A673 (cell line): ENCODE measurements around the gene CHKA. TPM values are rescaled to one million over a fixed set of nuclear protein-coding genes. Genes with fewer than 3 reads are reported as not detected.

ENCODE experiments used
- BruUV-seq: library from RNA; stranded (reverse); fragments of 400-500 nt; replicated peaks from 2 replicates; lab custom pipeline; 2021; lab: Mats Ljungman, UMichigan
- CTCF ChIA-PET: fragments of 300-600 bp; sonication (Branson Sonifier 250); formaldehyde crosslinking; loops from one replicate; lab custom pipeline; 2022; ENCODE audit warnings: antibody characterized with exemption; lab: Charles Lee
- POLR2A ChIA-PET: fragments of 300-600 bp; sonication (Branson Sonifier 250); formaldehyde crosslinking; loops from one replicate; lab custom pipeline; 2022; ENCODE audit warnings: antibody characterized with exemption; ENCODE audit not compliant: low non-redundant PET; lab: Charles Lee
- DNase-seq: peaks from one replicate; pipeline ENCODE4 v3.0.0-alpha.2; 2015; ENCODE audit warnings: low spot score
- H3K27ac ChIP-seq: fragments of 200-600 bp; sonication (generic); 2 replicates; pipeline ENCODE4 v1.5.1; 2016; ENCODE audit warnings: mixed run types, low read depth, mild to moderate bottlenecking, mixed read lengths, antibody characterized with exemption, low read length; ENCODE audit not compliant: poor library complexity, severe bottlenecking
- H3K27me3 ChIP-seq: fragments of 200-600 bp; sonication (generic); replicated peaks from 2 replicates; pipeline ENCODE4 v1.6.1; 2017; ENCODE audit warnings: mixed run types, low read depth, mild to moderate bottlenecking, mixed read lengths, antibody characterized with exemption, low read length; ENCODE audit not compliant: insufficient read depth, poor library complexity
- H3K36me3 ChIP-seq: fragments of 200-600 bp; sonication (generic); 2 replicates; pipeline ENCODE4 v1.6.1; 2016; ENCODE audit warnings: mixed run types, mild to moderate bottlenecking, mixed read lengths, antibody characterized with exemption, low read length; ENCODE audit not compliant: insufficient read depth, poor library complexity, severe bottlenecking
- H3K4me1 ChIP-seq: fragments of 200-600 bp; sonication (generic); 2 replicates; pipeline ENCODE4 v1.6.1; 2017; ENCODE audit warnings: mixed run types, mild to moderate bottlenecking, mixed read lengths, antibody characterized with exemption, low read length; ENCODE audit not compliant: insufficient read depth, poor library complexity, severe bottlenecking
- H3K4me3 ChIP-seq: fragments of 200-600 bp; sonication (generic); 2 replicates; pipeline ENCODE4 v1.5.1; 2016; ENCODE audit warnings: low read depth, mixed run types, mild to moderate bottlenecking, mixed read lengths, low read length; ENCODE audit not compliant: poor library complexity, severe bottlenecking
- H3K9me3 ChIP-seq: fragments of 200-600 bp; sonication (generic); 2 replicates; pipeline ENCODE4 v1.6.1; 2016; ENCODE audit warnings: mixed run types, low read depth, mild to moderate bottlenecking, mixed read lengths, antibody characterized with exemption, low read length; ENCODE audit not compliant: poor library complexity, severe bottlenecking
- EZH2 ChIP-seq: fragments of 200-600 bp; sonication (generic); IDR thresholded peaks from 2 replicates; pipeline ENCODE4 v1.6.1; 2017; ENCODE audit warnings: borderline replicate concordance, low read depth, mild to moderate bottlenecking, mixed read lengths, antibody characterized with exemption, low read length; ENCODE audit not compliant: poor library complexity, severe bottlenecking
- intact Hi-C: fragments of 100-400 bp; cut with micrococcal nuclease; formaldehyde crosslinking; loops from one replicate; pipeline ENCODE4 v1.10.0; 2022; ENCODE audit not compliant: unreplicated experiment
- total RNA-seq: library from RNA; stranded (reverse); gene quantifications from 2 replicates; pipeline ENCODE4 v1.2.3, GENCODE V29; 2021
- TF ChIP-seq, protein P1 (sequence below): fragments of 300-800, 200-600 bp; sonication (generic); conservative IDR thresholded peaks from 2 replicates; pipeline ENCODE4 v1.5.1; 2017; ENCODE audit warnings: low read depth, mild to moderate bottlenecking, antibody characterized with exemption, low read length, moderate library complexity, mixed read lengths

CHKA gene
- total RNA-seq, 1 experiment from 2014 or later: 37.5 TPM

DNA sequence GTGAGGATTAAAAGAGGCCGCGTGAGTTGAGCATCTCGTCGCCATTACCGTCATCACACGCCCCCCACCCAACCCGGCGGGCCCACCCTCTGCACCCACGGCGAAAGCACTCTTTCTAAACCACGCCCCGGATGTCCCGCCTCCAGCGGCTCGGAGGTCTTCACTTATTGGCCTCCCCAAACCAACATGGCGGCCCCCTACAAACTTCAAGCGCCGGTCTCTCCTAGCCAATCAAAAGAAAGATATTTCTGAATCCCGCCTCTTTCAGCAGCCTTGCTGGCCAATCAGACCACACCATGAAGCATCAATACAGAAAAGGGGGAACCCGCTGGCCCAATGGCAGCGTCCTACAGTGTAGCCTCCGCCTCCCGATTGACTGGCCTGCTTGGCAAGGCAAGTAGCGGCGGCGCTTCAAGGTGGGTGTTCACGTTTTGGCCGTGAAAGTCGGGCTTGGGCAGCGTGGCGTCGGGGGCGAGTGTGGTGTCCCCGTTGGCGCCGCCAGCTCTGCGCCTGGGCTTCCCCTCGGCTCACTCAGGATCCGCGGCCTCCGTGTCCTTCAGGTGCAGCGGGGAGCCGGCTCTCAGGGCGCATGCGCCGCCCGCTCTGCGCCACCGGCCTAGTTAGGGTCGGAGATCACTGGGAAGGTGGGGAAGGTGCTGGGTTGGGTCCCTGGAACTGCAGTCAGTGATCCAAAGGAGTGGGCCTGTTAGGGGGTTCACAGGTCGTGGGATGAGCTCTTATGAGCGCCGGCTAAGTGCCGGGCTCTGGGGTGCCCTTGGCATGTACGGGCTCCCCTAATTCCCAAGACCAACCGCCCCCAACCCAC, 90.7 kb downstream of the CHKA start, which contains the start of gene NDUFS8:
NDUFS8 (plus strand) TSS at position 364 of the 826 bp plus-strand sequence. CDS start 1,471 bp downstream, outside the sequence.
- CTCF ChIA-PET: no interaction called here
- Histone ChIP-seq H3K4me3 (peak within 1 kb of the TSS; percentile 76), H3K27me3 (no peaks in the 10 kb centered on the region), H3K4me1 (peaks cover 8% of the 10 kb centered on the region), H3K36me3 (peaks cover 21% of the 10 kb centered on the region), H3K27ac (peak within 1 kb of the TSS; percentile 88), H3K9me3 (no peaks in the 10 kb centered on the region)
- BruUV-seq: no TSS peak
- POLR2A ChIA-PET: interaction anchor here (0.6 kb wide), 1 partner anchor 1009 kb away, joined by 3 read pairs; no protein-coding TSS in a partner anchor
- intact Hi-C loops: loop anchor here (10.0 kb wide), 1 partner anchor 174 kb away; no protein-coding TSS in a partner anchor
- peak; percentile 100 for DNase-seq
- no peak for TF ChIP-seq EZH2
- TF ChIP-seq, protein P1, sequence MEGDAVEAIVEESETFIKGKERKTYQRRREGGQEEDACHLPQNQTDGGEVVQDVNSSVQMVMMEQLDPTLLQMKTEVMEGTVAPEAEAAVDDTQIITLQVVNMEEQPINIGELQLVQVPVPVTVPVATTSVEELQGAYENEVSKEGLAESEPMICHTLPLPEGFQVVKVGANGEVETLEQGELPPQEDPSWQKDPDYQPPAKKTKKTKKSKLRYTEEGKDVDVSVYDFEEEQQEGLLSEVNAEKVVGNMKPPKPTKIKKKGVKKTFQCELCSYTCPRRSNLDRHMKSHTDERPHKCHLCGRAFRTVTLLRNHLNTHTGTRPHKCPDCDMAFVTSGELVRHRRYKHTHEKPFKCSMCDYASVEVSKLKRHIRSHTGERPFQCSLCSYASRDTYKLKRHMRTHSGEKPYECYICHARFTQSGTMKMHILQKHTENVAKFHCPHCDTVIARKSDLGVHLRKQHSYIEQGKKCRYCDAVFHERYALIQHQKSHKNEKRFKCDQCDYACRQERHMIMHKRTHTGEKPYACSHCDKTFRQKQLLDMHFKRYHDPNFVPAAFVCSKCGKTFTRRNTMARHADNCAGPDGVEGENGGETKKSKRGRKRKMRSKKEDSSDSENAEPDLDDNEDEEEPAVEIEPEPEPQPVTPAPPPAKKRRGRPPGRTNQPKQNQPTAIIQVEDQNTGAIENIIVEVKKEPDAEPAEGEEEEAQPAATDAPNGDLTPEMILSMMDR: no peak

DNA sequence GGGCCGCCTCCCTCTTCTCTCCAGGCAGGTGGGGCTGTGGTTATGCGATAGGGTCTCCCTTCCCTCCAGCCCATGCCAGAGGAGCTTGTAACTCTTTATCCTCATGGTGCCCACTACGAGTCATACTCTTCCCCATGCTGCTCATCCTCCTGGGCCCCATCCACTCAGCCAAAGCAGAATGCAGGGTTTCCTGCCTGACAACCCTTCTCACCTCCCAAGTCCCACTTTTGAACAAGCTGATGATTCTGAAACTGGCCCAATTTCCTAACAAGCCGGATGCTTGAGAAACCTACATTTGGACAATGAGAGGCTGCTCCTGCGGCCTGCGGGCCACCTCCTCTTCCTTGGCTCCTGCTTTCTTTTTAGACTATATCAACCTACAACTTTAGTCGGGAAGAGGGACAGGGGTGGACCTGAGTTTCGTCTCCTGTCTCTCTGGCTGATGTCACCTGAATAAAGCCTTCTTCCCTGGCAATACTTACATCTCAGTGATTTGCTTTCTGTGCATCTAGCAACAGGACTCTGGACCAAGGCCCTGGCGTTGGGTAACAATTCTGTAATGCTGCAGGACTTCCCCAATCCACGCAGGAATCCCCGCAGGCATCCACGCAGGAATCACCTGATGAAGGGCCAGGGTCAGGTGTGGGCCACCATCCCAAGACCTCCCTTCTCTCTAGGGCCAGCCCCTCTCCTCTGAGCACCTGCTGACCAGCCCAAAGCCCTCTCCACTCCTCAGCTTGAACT, 92.2 kb downstream of the CHKA start:
- peaks cover 15% of the 10 kb centered on the region for H3K36me3 ChIP-seq
- peak overlapping the region; percentile 76 for H3K4me3 ChIP-seq
- BruUV-seq: no TSS peak
- intact Hi-C loops: no loop called here
- ChIA-PET POLR2A (no interaction called here), CTCF (no interaction called here)
- no peaks in the 10 kb centered on the region for H3K9me3 ChIP-seq
- peaks cover 8% of the 10 kb centered on the region for H3K4me1 ChIP-seq
- DNase-seq: no peak
- TF ChIP-seq, protein P1: no peak
- no peak for TF ChIP-seq EZH2
- no peak overlapping the region for H3K27ac ChIP-seq
- no peaks in the 10 kb centered on the region for H3K27me3 ChIP-seq

DNA sequence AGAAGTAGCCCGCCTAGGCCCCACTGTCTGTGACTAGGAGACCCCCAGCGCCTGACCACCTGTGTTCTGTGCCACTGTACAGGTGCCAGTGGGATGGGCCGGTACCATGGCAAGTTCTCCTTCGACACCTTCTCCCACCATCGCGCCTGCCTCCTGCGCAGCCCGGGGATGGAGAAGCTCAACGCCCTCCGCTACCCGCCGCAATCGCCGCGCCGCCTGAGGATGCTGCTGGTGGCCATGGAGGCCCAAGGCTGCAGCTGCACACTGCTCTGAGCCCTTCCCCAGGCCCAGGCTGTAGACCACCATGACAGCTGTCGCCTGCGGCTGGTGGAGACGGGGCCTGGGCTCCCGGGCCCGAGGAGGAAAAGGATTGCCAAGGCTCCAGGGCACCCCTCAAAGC, 93.5 kb downstream of the CHKA start:
- ChIA-PET POLR2A (no interaction called here), CTCF (no interaction called here)
- H3K27me3 ChIP-seq: no peaks in the 10 kb centered on the region
- no peak overlapping the region for H3K4me3 ChIP-seq
- no peak overlapping the region for H3K27ac ChIP-seq
- DNase-seq: no peak
- no TSS peak for BruUV-seq
- H3K36me3 ChIP-seq: peaks cover 2% of the 10 kb centered on the region
- no peaks in the 10 kb centered on the region for H3K9me3 ChIP-seq
- intact Hi-C loops: no loop called here
- TF ChIP-seq EZH2: no peak
- TF ChIP-seq, protein P1: no peak
- H3K4me1 ChIP-seq: peaks cover 8% of the 10 kb centered on the region
